ENCODE measurements around the gene DIO3. TPM values are rescaled to one million over a fixed set of nuclear protein-coding genes. Genes with fewer than 3 reads are reported as not detected.

The DIO3 gene
- total RNA-seq, 1 donor from 2014 or later: not detected

DNA sequence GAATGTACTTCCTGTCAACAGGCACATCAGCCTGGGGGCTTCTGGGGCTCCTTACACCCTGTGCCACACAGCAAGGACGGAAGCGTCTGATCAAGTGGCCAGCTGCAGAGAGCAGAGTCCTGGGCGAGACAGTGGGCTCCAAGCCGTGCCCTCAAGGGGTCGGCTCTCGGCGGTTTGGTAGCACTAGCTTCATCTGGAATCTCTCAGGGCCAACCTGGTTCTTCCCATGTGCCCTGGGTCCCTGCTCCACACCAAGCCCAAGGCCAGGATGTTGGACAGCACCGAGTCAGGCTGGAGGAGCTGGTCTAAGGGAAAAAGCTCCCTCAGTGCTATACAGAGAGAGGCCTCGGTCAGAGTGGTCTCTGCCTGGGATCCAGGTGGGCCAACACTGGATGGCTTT lies 20.5 kb downstream of the DIO3 start:
- Mint-ChIP-seq H3K36me3 (ENCODE audit: low read depth) (no peaks in the 10 kb centered on the region), H3K27ac (no peak overlapping the region), H3K4me1 (no peaks in the 10 kb centered on the region), H3K9me3 (no peaks in the 10 kb centered on the region), H3K4me3 (no peak overlapping the region), H3K27me3 (no peaks in the 10 kb centered on the region)
- ChIA-PET POLR2A (no interaction called here), CTCF (no interaction called here)
- DNase-seq (no peak), ATAC-seq (ENCODE audit: low read depth) (no peak)
- TF ChIP-seq CTCF (IDR thresholded peaks at IDR 0.05): no peak
- intact Hi-C loops (cut with micrococcal nuclease): no loop called here

DNA sequence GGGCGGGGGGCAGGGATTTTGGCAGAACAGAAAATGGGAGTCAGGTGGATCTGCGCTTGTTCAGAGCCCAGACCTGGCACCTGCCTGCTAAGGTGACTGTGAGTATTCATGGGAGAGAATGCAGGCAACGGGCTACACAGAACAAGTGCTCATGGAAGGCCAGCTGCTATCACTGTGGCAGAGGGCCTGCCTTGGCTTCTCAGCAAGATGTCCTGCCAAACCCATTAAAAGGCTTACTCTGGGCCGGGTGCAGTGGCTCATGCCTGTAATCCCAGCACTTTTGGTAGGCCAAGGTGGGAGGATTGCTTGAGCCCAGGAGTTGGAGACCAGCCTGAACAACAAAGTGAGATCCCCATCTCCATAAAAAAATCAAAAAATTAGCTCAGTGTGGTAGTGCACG lies 21.0 kb downstream of the DIO3 start:
- Mint-ChIP-seq H3K36me3 (ENCODE audit: low read depth) (no peaks in the 10 kb centered on the region), H3K4me1 (no peaks in the 10 kb centered on the region), H3K27me3 (no peaks in the 10 kb centered on the region), H3K4me3 (no peak overlapping the region), H3K27ac (no peak overlapping the region), H3K9me3 (no peaks in the 10 kb centered on the region)
- intact Hi-C loops (cut with micrococcal nuclease): no loop called here
- ChIA-PET CTCF (no interaction called here), POLR2A (no interaction called here)
- ATAC-seq (ENCODE audit: low read depth) (no peak), DNase-seq (no peak)
- TF ChIP-seq CTCF (IDR thresholded peaks at IDR 0.05): no peak

GRCh38 chr14:101583006-101583714 lies 21.9 kb downstream of the DIO3 start:
- H3K4me3 Mint-ChIP-seq: no peak overlapping the region
- no peak overlapping the region for H3K27ac Mint-ChIP-seq
- H3K4me1 Mint-ChIP-seq: no peaks in the 10 kb centered on the region
- no peak for TF ChIP-seq CTCF (IDR thresholded peaks at IDR 0.05)
- ChIA-PET POLR2A (no interaction called here), CTCF (no interaction called here)
- H3K9me3 Mint-ChIP-seq: no peaks in the 10 kb centered on the region
- intact Hi-C loops (cut with micrococcal nuclease): no loop called here
- DNase-seq (no peak), ATAC-seq (ENCODE audit: low read depth) (no peak)
- no peaks in the 10 kb centered on the region for H3K27me3 Mint-ChIP-seq
- no peaks in the 10 kb centered on the region for H3K36me3 Mint-ChIP-seq (ENCODE audit: low read depth)

- Mint-ChIP-seq H3K9me3 (no peaks in the 10 kb centered on the region), H3K27me3 (no peaks in the 10 kb centered on the region), H3K4me1 (no peaks in the 10 kb centered on the region), H3K36me3 (ENCODE audit: low read depth) (no peaks in the 10 kb centered on the region), H3K4me3 (no peak overlapping the region), H3K27ac (no peak overlapping the region)
- ATAC-seq (ENCODE audit: low read depth) (no peak), DNase-seq (no peak)
- intact Hi-C loops (cut with micrococcal nuclease): no loop called here
- TF ChIP-seq CTCF (IDR thresholded peaks at IDR 0.05): no peak
- POLR2A ChIA-PET: no interaction called here
- CTCF ChIA-PET: no interaction called here
Measured at GRCh38 chr14:101583715-101584054, 22.4 kb downstream of the DIO3 start.

DNA sequence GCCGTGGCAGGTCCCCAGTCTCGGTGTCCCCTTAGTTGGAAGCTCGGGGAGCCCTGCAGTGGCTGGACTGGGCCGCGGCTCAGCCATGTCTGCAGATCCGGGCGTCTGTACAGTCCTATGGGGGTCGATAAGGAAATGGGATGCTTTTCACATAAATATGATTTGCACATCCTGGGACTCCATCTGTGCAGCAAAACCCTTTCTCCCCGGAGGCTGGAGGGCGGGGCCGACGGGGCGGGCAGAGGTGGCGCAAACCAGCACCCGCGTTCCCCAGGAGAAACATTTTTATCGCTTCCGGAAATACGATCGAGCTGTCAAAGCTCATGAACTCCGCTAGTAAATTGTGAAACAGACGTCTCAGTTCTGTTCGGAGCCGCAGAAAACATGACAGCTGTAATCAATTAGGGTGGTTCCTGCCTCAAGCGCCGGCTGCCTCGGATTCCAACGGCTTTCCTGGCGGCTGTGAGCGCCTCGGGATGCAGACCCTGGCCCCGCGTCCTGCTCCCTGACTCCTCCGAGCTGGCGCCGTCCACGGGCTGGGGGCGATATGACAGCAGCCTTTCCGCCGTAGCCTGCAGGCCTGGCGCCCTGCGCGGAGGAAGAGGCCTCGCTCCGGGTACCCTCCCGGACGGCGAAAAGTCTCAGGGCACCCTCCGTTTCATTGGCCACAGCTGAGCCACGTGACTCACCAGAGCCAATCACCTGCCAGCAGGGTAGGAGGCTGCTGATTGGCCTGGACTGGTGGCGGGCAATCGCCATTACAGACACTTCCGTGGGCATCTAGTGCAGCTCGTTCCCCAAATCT lies 23.0 kb downstream of the DIO3 start:
- Mint-ChIP-seq H3K4me1 (no peaks in the 10 kb centered on the region), H3K27ac (no peak overlapping the region), H3K36me3 (ENCODE audit: low read depth) (no peaks in the 10 kb centered on the region), H3K27me3 (no peaks in the 10 kb centered on the region), H3K4me3 (no peak overlapping the region), H3K9me3 (no peaks in the 10 kb centered on the region)
- ChIA-PET CTCF (no interaction called here), POLR2A (no interaction called here)
- no peak for ATAC-seq (ENCODE audit: low read depth)
- no peak for DNase-seq
- TF ChIP-seq CTCF (IDR thresholded peaks at IDR 0.05): no peak
- intact Hi-C loops (cut with micrococcal nuclease): no loop called here
